GM12878 (cell line): ENCODE data around the gene CCDC97. TPM values are rescaled to one million over a fixed set of nuclear protein-coding genes. Genes with fewer than 3 reads are reported as not detected.

Source experiments
- CHD1 ChIP-seq: IDR thresholded peaks from 2 replicates; pipeline ENCODE4 v1.6.1; 2012; ENCODE audit warnings: low read depth, low read length, improper control_type of control experiment
- CREB1 ChIP-seq: IDR thresholded peaks from 2 replicates; pipeline ENCODE4 v1.6.1; 2012; ENCODE audit warnings: low read depth, mild to moderate bottlenecking, inconsistent platforms
- CREM ChIP-seq: IDR thresholded peaks from 2 replicates; pipeline ENCODE4 v1.6.1; 2014; ENCODE audit warnings: antibody characterized with exemption, low read depth
- E4F1 ChIP-seq: fragments of 450-650 bp; IDR thresholded peaks from 2 replicates; pipeline ENCODE4 v1.6.1; 2018; ENCODE audit warnings: borderline replicate concordance, mild to moderate bottlenecking; ENCODE audit not compliant: partially characterized antibody
- EZH2 ChIP-seq: IDR thresholded peaks from 2 replicates; pipeline ENCODE4 v1.6.1; 2012; ENCODE audit warnings: low read depth, mild to moderate bottlenecking, control low read depth, inconsistent platforms, low read length, borderline replicate concordance; ENCODE audit not compliant: control insufficient read depth
- KAT2A ChIP-seq: conservative IDR thresholded peaks from 2 replicates; pipeline ENCODE4 v1.6.1; 2011; ENCODE audit warnings: low read depth, low read length; ENCODE audit not compliant: control insufficient read depth
- PAX5 ChIP-seq: IDR thresholded peaks from 2 replicates; pipeline ENCODE4 v1.6.1; 2011; ENCODE audit warnings: low read depth, low read length, borderline replicate concordance
- POLR2A ChIP-seq: IDR thresholded peaks from 2 replicates; pipeline ENCODE4 v1.6.1; 2011; ENCODE audit warnings: low read depth, mild to moderate bottlenecking, low read length
- RAD51 ChIP-seq: fragments of 450-650 bp; IDR thresholded peaks from 2 replicates; pipeline ENCODE4 v1.6.1; 2016; ENCODE audit warnings: moderate library complexity, mild to moderate bottlenecking, inconsistent platforms
- RCOR1 ChIP-seq: conservative IDR thresholded peaks from 2 replicates; pipeline ENCODE4 v1.6.1; 2012; ENCODE audit warnings: low read depth, low read length, improper control_type of control experiment
- ZNF274 ChIP-seq: IDR thresholded peaks from one replicate; pipeline ENCODE4 v1.8.0; 2011; ENCODE audit not compliant: insufficient read length, insufficient read depth
- polyA plus RNA-seq, 11 experiments: library from polyadenylated mRNA; depleted of rRNA in 4 of 11; unstranded in 6 of 11; stranded (reverse) in 5 of 11; fragments of >200 nt; fragmentation: Nextera tagmentation in 4 of 11; fragmentation: Illumina TruSeq in 1 of 11; extraction: Ambion mirVana in 4 of 11; extraction: Trizol in 1 of 11; gene quantifications; 1 replicate in 1 of 11; 2 replicates in 10 of 11; pipeline versions ENCODE4 v1.2.1 to v1.2.3, GENCODE V29; 2011 to 2016; ENCODE audit warnings: inconsistent platforms in 2 of 11, missing spikeins in 2 of 11, low read depth in 1 of 11
- total RNA-seq, 4 experiments: library from RNA; depleted of rRNA in 3 of 4; stranded (reverse); fragments of >200 nt in 3 of 4; fragmentation: Illumina TruSeq in 1 of 4; extraction: Trizol in 1 of 4; gene quantifications; 2 replicates each; pipeline versions ENCODE4 v1.2.1 to v1.2.3, GENCODE V29; 2013 to 2021
- TF ChIP-seq, protein P1 (sequence below): IDR thresholded peaks from 2 replicates; pipeline ENCODE4 v1.6.1; 2012; ENCODE audit warnings: low read depth, low read length, improper control_type of control experiment
- TF ChIP-seq, protein P2 (sequence below): IDR thresholded peaks from 2 replicates; pipeline ENCODE4 v1.6.1; 2011; ENCODE audit warnings: borderline replicate concordance, low read depth, mild to moderate bottlenecking, moderate library complexity, mixed read lengths, low read length; ENCODE audit not compliant: insufficient read depth; ENCODE audit errors: extremely low read length
- TF ChIP-seq, protein P3 (sequence below): IDR thresholded peaks from 2 replicates; pipeline ENCODE4 v1.6.1; 2011; ENCODE audit warnings: borderline replicate concordance, low read depth, mild to moderate bottlenecking, moderate library complexity, low read length; ENCODE audit not compliant: insufficient read depth, poor library complexity, severe bottlenecking
- TF ChIP-seq, protein P4 (sequence below): fragments of 450-650 bp; IDR thresholded peaks from 2 replicates; pipeline ENCODE4 v1.6.1; 2017; ENCODE audit warnings: antibody characterized with exemption, mild to moderate bottlenecking, moderate library complexity

CCDC97 gene
- total and polyA plus RNA-seq, 10 of the 15 experiments (the other 5 are each of a cell fraction or from before 2014, with no cell fraction given) = 1.8 to 34.1 (median 18.8) TPM

- TF ChIP-seq RAD51 (peak; percentile 85), POLR2A (peak; percentile 69), EZH2 (no peak), RCOR1 (no peak), ZNF274 (no peak), CREB1 (0 out of 2 replicates have a peak, but pooled peaks have one; percentile 42), CREM (peak; percentile 20; the same call in 1 of the 2 replicates), CHD1 (0 out of 2 replicates have a peak, but pooled peaks have one; percentile 30), E4F1 (no peak), PAX5 (peak; percentile 36; the same call in 1 of the 2 replicates), KAT2A (no peak)
- TF ChIP-seq, protein P1, sequence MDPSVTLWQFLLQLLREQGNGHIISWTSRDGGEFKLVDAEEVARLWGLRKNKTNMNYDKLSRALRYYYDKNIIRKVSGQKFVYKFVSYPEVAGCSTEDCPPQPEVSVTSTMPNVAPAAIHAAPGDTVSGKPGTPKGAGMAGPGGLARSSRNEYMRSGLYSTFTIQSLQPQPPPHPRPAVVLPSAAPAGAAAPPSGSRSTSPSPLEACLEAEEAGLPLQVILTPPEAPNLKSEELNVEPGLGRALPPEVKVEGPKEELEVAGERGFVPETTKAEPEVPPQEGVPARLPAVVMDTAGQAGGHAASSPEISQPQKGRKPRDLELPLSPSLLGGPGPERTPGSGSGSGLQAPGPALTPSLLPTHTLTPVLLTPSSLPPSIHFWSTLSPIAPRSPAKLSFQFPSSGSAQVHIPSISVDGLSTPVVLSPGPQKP = 0 out of 2 replicates have a peak, but pooled peaks have one; percentile 31
- TF ChIP-seq, protein P2, sequence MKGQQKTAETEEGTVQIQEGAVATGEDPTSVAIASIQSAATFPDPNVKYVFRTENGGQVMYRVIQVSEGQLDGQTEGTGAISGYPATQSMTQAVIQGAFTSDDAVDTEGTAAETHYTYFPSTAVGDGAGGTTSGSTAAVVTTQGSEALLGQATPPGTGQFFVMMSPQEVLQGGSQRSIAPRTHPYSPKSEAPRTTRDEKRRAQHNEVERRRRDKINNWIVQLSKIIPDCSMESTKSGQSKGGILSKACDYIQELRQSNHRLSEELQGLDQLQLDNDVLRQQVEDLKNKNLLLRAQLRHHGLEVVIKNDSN = peak; percentile 80
- TF ChIP-seq, protein P3, sequence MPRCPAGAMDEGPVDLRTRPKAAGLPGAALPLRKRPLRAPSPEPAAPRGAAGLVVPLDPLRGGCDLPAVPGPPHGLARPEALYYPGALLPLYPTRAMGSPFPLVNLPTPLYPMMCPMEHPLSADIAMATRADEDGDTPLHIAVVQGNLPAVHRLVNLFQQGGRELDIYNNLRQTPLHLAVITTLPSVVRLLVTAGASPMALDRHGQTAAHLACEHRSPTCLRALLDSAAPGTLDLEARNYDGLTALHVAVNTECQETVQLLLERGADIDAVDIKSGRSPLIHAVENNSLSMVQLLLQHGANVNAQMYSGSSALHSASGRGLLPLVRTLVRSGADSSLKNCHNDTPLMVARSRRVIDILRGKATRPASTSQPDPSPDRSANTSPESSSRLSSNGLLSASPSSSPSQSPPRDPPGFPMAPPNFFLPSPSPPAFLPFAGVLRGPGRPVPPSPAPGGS = peak; percentile 23
- TF ChIP-seq, protein P4, sequence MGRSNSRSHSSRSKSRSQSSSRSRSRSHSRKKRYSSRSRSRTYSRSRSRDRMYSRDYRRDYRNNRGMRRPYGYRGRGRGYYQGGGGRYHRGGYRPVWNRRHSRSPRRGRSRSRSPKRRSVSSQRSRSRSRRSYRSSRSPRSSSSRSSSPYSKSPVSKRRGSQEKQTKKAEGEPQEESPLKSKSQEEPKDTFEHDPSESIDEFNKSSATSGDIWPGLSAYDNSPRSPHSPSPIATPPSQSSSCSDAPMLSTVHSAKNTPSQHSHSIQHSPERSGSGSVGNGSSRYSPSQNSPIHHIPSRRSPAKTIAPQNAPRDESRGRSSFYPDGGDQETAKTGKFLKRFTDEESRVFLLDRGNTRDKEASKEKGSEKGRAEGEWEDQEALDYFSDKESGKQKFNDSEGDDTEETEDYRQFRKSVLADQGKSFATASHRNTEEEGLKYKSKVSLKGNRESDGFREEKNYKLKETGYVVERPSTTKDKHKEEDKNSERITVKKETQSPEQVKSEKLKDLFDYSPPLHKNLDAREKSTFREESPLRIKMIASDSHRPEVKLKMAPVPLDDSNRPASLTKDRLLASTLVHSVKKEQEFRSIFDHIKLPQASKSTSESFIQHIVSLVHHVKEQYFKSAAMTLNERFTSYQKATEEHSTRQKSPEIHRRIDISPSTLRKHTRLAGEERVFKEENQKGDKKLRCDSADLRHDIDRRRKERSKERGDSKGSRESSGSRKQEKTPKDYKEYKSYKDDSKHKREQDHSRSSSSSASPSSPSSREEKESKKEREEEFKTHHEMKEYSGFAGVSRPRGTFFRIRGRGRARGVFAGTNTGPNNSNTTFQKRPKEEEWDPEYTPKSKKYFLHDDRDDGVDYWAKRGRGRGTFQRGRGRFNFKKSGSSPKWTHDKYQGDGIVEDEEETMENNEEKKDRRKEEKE = no peak
Measured at GRCh38 chr19:41351339-41352245, 41.6 kb downstream of the CCDC97 start (continued).
